GM10266 (cell line): ENCODE results near the gene SYNPR.

Source experiments
- DNase-seq: peaks from one replicate; pipeline ENCODE4 v3.0.0; 2012; ENCODE audit errors: extremely low spot score
- CTCF ChIP-seq: IDR thresholded peaks from 2 replicates; pipeline ENCODE4 v1.5.1; 2012; ENCODE audit warnings: mild to moderate bottlenecking, low read depth; ENCODE audit not compliant: control insufficient read depth, insufficient read depth; ENCODE audit errors: missing control alignments

The SYNPR gene

GRCh38 chr3:63611382-63611781 is 333.3 kb downstream of the SYNPR start:
- no peak for TF ChIP-seq CTCF

GRCh38 chr3:63613561-63613960 is 335.5 kb downstream of the SYNPR start:
- TF ChIP-seq CTCF = no peak
- no peak for DNase-seq

More at GRCh38 chr3:63611382-63611781, 333.3 kb downstream of the SYNPR start:
- no peak for DNase-seq

GRCh38 chr3:63617391-63617790 is 339.3 kb downstream of the SYNPR start:
- no peak for DNase-seq
- TF ChIP-seq CTCF = no peak

- DNase-seq = no peak
- TF ChIP-seq CTCF = no peak
Observed at GRCh38 chr3:63624941-63625560, 346.9 kb downstream of the SYNPR start.

- TF ChIP-seq CTCF = no peak
- DNase-seq = no peak
Observed at GRCh38 chr3:63631670-63632069, 353.6 kb downstream of the SYNPR start.

GRCh38 chr3:63635186-63635585 is 357.1 kb downstream of the SYNPR start:
- TF ChIP-seq CTCF = no peak
- no peak for DNase-seq

- DNase-seq = no peak
- no peak for TF ChIP-seq CTCF
Observed at GRCh38 chr3:63639806-63640205, 361.7 kb downstream of the SYNPR start.
